Tibial nerve (tissue), 4 donors: ENCODE results near the gene RGS6. TPM values are rescaled to one million over a fixed set of nuclear protein-coding genes. Genes with fewer than 3 reads are reported as not detected.

Experiments
- DNase-seq, 2 donors: peaks; one replicate each; pipeline ENCODE4 v3.0.0-alpha.2; 2019; ENCODE audit warnings: low spot score in 2 of 2
- H3K27ac ChIP-seq, 4 donors: fragments of 200-600 bp; sonication (generic) in 3 of 4; one replicate each; pipeline ENCODE4 v1.5.1; 2017 to 2019; ENCODE audit warnings: mild to moderate bottlenecking in 1 of 4
- H3K27me3 ChIP-seq, 2 donors: fragments of 200-600 bp; sonication (generic) in 1 of 2; one replicate each; pipeline versions ENCODE4 v1.5.1 to v1.6.0; 2017 to 2019
- H3K36me3 ChIP-seq, 3 donors: fragments of 200-600 bp; sonication (generic); one replicate each; pipeline ENCODE4 v1.5.1; 2018 to 2019
- H3K4me1 ChIP-seq, 4 donors: fragments of 200-600 bp; sonication (generic) in 3 of 4; one replicate each; pipeline ENCODE4 v1.5.1; 2017 to 2019
- H3K4me3 ChIP-seq, 4 donors: fragments of 200-600 bp; sonication (generic) in 3 of 4; one replicate each; pipeline ENCODE4 v1.5.1; 2017 to 2019; ENCODE audit warnings: mild to moderate bottlenecking in 1 of 4, moderate library complexity in 1 of 4
- H3K9me3 ChIP-seq, 4 donors: fragments of 200-600 bp; sonication (generic) in 3 of 4; one replicate each; pipeline ENCODE4 v1.5.1; 2017 to 2019
- EP300 ChIP-seq, 2 donors: sonication (generic); formaldehyde crosslinking; IDR thresholded peaks; one replicate each; pipeline ENCODE4 v1.6.1; 2017; ENCODE audit warnings: antibody characterized with exemption in 2 of 2, mild to moderate bottlenecking in 1 of 2
- POLR2A ChIP-seq, 2 donors: fragments of 450-650 bp; IDR thresholded peaks; one replicate each; pipeline ENCODE4 v1.6.1; 2017; ENCODE audit warnings: antibody characterized with exemption in 2 of 2, mild to moderate bottlenecking in 2 of 2, moderate library complexity in 2 of 2
- WGBS, 2 donors: methylation state at CpG; one replicate each; pipeline ENCODE4 v1.1.5; 2018; 5-methylcytosine and 5-hydroxymethylcytosine counted together
- total RNA-seq, 4 donors: library from RNA; depleted of rRNA; stranded (reverse); fragments of >200 nt; gene quantifications; one replicate each; pipeline ENCODE4 v1.1.0, GENCODE V29; 2016
- TF ChIP-seq, protein P1 (sequence below), 5 experiments: fragments of 200-600 bp in 3 of 5; fragments of 450-650 bp in 2 of 5; sonication (generic) in 3 of 5; IDR thresholded peaks; one replicate each; pipeline ENCODE4 v1.5.1; 2016 to 2019; ENCODE audit warnings: antibody characterized with exemption in 5 of 5, mild to moderate bottlenecking in 3 of 5, moderate library complexity in 2 of 5

Gene RGS6
- total RNA-seq, 4 donors from 2014 or later = 43.5 to 67.2 (median 54.7) TPM

DNA sequence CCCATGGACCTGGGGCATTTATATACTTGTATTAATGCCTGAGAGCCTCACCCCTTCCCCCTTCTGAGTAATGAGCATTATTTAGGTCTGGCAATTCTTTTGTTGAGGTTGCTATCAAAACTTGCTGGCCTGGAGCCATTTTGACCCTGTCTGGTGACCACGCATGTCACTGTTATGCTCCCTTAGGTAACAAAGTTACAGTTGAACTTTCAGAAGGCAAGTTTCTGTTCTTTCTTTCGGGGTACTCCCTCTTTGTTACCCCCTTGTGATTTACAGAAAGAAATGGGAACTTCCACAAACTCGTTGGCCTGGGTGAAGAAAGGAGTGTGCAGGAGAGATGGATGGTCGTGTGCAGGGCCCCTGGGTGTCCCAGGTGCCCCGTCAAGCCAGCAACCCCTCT lies 656.3 kb downstream of the RGS6 start:
- no peak for DNase-seq

DNA sequence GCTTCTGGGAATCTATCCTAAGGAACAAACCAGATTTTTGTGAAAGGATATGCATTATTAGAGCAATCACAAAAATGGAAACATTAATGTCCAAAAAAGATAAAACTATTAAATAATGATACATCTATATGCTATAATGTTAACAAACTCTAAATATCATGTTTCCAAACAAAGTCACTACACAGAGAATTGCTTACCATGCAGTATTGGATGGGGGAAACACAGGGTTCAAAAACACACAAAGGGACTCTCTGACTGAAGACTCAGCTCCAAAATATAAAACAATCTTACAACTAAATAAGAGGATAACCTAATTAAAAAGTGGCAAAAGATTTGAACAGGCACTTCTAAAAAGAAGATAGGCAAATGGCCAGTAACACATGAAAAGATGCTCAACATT lies 657.4 kb downstream of the RGS6 start:
- DNase-seq = no peak
- peaks cover 0 to 3% of the 10 kb centered on the region in 2 donors for H3K27me3 ChIP-seq
- no peak overlapping the region for H3K4me3 ChIP-seq
- H3K36me3 ChIP-seq = no peaks in the 10 kb centered on the region
- H3K9me3 ChIP-seq = no peaks in the 10 kb centered on the region
- no peak overlapping the region for H3K27ac ChIP-seq
- TF ChIP-seq, protein P1, sequence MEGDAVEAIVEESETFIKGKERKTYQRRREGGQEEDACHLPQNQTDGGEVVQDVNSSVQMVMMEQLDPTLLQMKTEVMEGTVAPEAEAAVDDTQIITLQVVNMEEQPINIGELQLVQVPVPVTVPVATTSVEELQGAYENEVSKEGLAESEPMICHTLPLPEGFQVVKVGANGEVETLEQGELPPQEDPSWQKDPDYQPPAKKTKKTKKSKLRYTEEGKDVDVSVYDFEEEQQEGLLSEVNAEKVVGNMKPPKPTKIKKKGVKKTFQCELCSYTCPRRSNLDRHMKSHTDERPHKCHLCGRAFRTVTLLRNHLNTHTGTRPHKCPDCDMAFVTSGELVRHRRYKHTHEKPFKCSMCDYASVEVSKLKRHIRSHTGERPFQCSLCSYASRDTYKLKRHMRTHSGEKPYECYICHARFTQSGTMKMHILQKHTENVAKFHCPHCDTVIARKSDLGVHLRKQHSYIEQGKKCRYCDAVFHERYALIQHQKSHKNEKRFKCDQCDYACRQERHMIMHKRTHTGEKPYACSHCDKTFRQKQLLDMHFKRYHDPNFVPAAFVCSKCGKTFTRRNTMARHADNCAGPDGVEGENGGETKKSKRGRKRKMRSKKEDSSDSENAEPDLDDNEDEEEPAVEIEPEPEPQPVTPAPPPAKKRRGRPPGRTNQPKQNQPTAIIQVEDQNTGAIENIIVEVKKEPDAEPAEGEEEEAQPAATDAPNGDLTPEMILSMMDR (IDR thresholded peaks at IDR 0.05) = no peak
- TF ChIP-seq EP300 (IDR thresholded peaks at IDR 0.05) (no peak), POLR2A (IDR thresholded peaks at IDR 0.05) (no peak)
- H3K4me1 ChIP-seq = no peaks in the 10 kb centered on the region

More for the DNA sequence above, 656.3 kb downstream of the RGS6 start:
- no peak for TF ChIP-seq EP300 (IDR thresholded peaks at IDR 0.05)
- WGBS, 2 donors = 70 to 86% methylated on average over 5 of the region's 5 CpGs
- no peaks in the 10 kb centered on the region for H3K36me3 ChIP-seq
- no peaks in the 10 kb centered on the region for H3K4me1 ChIP-seq
- H3K27ac ChIP-seq = no peak overlapping the region
- H3K27me3 ChIP-seq = peaks cover 0 to 3% of the 10 kb centered on the region in 2 donors
- H3K9me3 ChIP-seq = no peaks in the 10 kb centered on the region
- no peak overlapping the region for H3K4me3 ChIP-seq

DNA sequence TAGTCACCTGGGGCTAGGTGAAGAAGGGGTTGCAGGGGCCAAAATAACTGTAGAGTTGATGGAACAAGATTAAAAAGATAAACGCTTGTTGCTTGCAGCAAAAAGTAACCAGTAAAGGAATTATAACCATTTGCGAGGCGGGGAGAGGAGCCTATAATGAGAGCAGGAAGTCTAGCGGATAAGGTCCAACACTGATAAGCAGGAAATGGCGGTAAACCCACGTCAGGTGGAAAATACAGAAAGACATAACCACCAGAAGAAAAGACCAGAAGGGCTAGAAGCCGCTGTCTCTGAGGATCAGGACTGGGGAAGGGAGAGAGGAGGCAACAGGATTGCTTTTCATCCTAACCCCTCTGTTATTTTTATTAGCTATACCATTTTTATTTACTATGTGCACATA lies 658.3 kb downstream of the RGS6 start:
- no peaks in the 10 kb centered on the region for H3K36me3 ChIP-seq
- no peak for DNase-seq
- WGBS, 2 donors = 75 to 78% methylated on average over 7 of the region's 7 CpGs
- H3K27ac ChIP-seq = no peak overlapping the region
- peaks cover 0 to 3% of the 10 kb centered on the region in 2 donors for H3K27me3 ChIP-seq
- TF ChIP-seq, protein P1 (IDR thresholded peaks at IDR 0.05) = no peak
- TF ChIP-seq POLR2A (IDR thresholded peaks at IDR 0.05) (no peak), EP300 (IDR thresholded peaks at IDR 0.05) (no peak)
- H3K4me3 ChIP-seq = no peak overlapping the region
- no peaks in the 10 kb centered on the region for H3K4me1 ChIP-seq
- no peaks in the 10 kb centered on the region for H3K9me3 ChIP-seq

DNA sequence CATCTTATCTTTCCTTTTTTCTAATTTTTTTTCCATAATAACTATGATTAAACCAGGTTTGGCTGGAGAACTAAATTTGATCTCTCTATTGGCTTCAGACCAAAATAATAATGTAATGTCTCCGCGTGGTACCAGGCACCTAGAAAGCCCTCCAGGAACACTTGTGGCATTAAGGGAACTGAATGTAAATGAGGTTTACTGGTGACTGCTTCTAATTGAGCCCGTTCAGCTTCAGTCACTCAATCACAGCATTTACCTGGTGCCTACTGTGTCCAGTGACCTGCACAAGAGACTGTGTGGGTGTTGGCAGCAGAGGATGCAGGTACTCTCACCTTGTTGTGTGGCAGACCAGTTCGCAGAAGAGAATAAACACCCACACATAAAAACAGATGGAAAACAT lies 659.2 kb downstream of the RGS6 start:
- Histone ChIP-seq H3K9me3 (no peaks in the 10 kb centered on the region), H3K27ac (no peak overlapping the region), H3K36me3 (no peaks in the 10 kb centered on the region), H3K4me1 (no peaks in the 10 kb centered on the region), H3K27me3 (peaks cover 0 to 3% of the 10 kb centered on the region in 2 donors), H3K4me3 (no peak overlapping the region)
- WGBS, 2 donors = 86 to 91% methylated on average over 4 of the region's 4 CpGs
- no peak for TF ChIP-seq EP300 (IDR thresholded peaks at IDR 0.05)
- TF ChIP-seq POLR2A (IDR thresholded peaks at IDR 0.05) = no peak
- TF ChIP-seq, protein P1 (IDR thresholded peaks at IDR 0.05) = no peak
- DNase-seq = no peak

DNA sequence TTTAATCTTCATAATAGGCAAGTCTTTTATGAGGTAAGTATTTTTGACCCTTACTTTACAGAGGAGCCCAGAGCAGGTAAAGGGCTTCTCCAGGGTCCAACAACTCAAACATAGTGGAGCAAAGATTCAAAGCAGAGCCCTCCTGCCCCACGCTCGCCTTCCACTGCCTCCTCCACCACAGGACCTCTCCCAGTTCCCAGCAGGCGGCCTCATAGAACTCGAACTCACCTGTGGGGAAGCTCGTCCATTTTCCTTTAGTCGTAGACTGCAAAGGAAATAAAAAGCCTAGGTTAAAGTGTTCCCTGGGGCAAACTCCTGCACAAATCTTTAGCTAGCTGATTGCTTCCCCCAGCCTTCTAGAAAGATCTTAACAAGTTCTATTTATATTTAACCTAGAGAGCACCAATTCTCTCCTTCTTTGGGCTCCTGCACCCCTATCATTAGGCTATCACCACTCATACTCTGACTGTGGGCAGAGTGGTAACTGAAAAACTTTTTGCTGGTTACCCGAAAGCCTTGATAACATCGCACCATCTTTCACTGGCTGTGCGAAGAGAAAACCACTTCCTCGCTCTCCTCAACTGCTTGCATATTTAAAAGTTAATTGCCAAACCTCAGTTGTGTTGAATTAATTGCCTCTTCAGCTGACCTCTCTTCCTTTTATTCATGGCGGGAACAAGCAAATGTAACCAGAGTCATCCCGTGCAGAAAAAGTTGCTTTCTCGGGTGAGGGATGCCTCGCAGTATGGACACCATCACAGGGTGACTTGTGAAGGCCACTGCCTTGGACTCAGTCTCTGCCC lies 662.1 kb downstream of the RGS6 start:
- Histone ChIP-seq H3K36me3 (no peaks in the 10 kb centered on the region), H3K27me3 (peaks cover 0 to 3% of the 10 kb centered on the region in 2 donors), H3K9me3 (no peaks in the 10 kb centered on the region), H3K4me3 (no peak overlapping the region), H3K27ac (no peak overlapping the region), H3K4me1 (no peaks in the 10 kb centered on the region)
- TF ChIP-seq EP300 (IDR thresholded peaks at IDR 0.05) = no peak
- TF ChIP-seq, protein P1 (IDR thresholded peaks at IDR 0.05) = no peak
- TF ChIP-seq POLR2A (IDR thresholded peaks at IDR 0.05) = no peak
- no peak for DNase-seq
- 82 to 84% methylated on average over 14 of the region's 14 CpGs for WGBS, 2 donors
